Inflammatory macrophage treated with lipopolysaccharide for 4 hours (primary cell): Measurements from ENCODE around the gene TOMM20L.
A peak's percentile ranks its signal among the peaks of the same experiment; 100 is the strongest.

Source experiments
- DNase-seq: peaks from one replicate; pipeline ENCODE4 v3.0.0-alpha.2; 2020

Gene TOMM20L

GRCh38 chr14:58427281-58428117 lies 31.8 kb downstream of the TOMM20L start, which contains the start of the genes KIAA0586 and TIMM9:
Gene KIAA0586 (plus strand): TSS chr14:58427719. CDS start chr14:58428265, 546 bp downstream.
Gene TIMM9 (minus strand): TSS chr14:58427531. CDS start chr14:58411945, 15,586 bp downstream.
- DNase-seq: peak; percentile 98

GRCh38 chr14:58428118-58428683 lies 32.5 kb downstream of the TOMM20L start:
- peak; percentile 36 for DNase-seq

DNA sequence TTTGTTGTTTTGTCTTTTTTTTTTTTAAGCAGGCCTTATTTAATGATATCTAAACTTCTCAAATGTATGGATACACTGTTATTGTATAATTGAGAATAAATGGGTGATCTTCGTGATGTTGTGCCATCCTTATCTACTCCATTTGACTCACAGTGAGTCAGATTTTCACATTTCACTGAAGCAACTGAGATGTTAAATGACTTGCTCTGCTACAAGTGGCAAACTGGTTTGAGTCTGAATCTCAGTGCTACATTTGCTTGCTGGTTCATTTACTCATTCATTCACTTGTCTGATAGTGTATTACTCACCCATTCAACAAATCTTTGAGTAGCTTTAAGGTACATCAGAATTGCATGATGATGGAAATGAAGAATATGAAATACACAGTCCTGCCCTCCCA lies 34.4 kb downstream of the TOMM20L start:
- no peak for DNase-seq

DNA sequence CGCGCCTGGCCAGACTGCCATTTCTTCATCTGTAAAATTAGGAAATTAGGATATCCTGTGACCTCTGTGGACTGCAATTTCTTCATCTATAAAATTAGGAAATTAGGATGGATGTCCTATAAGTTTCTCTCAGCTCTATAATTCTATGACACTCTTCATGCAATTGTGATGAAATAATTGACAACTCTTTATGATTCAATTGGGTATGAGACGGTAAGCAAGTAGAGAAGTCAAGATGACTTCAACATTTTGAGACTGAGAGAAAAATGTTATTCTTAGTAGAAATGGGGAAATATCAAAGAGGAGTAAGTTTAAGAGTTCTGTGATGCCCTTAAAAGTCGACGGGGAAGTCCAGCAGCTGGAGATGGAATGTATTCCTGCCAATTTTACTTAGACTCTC lies 43.7 kb downstream of the TOMM20L start:
- peak; percentile 87 for DNase-seq

DNA sequence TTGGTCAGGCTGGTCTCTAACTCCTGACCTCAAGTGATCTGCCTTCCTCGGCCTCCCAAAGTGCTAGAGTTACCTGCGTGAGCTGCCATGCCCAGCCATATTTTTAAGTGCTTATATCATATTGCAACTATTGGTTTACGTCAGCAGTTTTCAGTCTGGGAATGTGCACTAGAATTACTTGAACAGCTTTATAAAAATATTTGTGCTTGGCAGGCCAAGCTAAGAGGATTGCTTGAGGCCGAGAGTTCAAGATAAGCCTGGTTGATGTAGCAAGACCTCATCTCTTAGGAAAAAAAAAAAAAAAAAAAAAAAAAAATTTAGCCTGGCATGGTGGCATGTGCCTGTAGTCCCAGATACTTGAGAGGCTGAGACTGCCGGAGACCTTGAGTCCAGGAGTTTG lies 48.9 kb downstream of the TOMM20L start:
- no peak for DNase-seq

GRCh38 chr14:58455593-58456265 lies 60.0 kb downstream of the TOMM20L start:
- DNase-seq: no peak
